Suppressor macrophage treated with lipopolysaccharide for 4 hours (primary cell): ENCODE measurements around the gene TXNDC16.
A peak's percentile ranks its signal among the peaks of the same experiment; 100 is the strongest.
"Not testable (repeated sequence)": the region's sequence is repeated elsewhere in the genome, so short reads cannot be mapped to it uniquely, and the experiment has no call there.

Source experiments
- DNase-seq: peaks from one replicate; pipeline ENCODE4 v3.0.0-alpha.2; 2020

Gene TXNDC16

GRCh38 chr14:52552063-52552988 lies at the start of gene TXNDC16, which contains the start of gene GPR137C:
Gene TXNDC16 (minus strand): TSS chr14:52552505. CDS start chr14:52543557, 8,948 bp downstream.
Gene GPR137C (plus strand): TSS chr14:52552836. CDS start chr14:52553148, 312 bp downstream.
- peak; percentile 100 for DNase-seq

GRCh38 chr14:52599974-52600373 lies 47.7 kb upstream of the TXNDC16 start:
- DNase-seq: no peak

GRCh38 chr14:52598568-52598967 lies 46.3 kb upstream of the TXNDC16 start:
- no peak for DNase-seq

GRCh38 chr14:52596861-52597260 lies 44.6 kb upstream of the TXNDC16 start:
- DNase-seq: no peak

- no peak for DNase-seq
Observed at GRCh38 chr14:52596320-52596719, 44.0 kb upstream of the TXNDC16 start.

GRCh38 chr14:52590318-52590717 lies 38.0 kb upstream of the TXNDC16 start:
- no peak for DNase-seq

- DNase-seq: no peak
Observed at GRCh38 chr14:52589646-52590045, 37.3 kb upstream of the TXNDC16 start.

GRCh38 chr14:52583544-52583943 lies 31.2 kb upstream of the TXNDC16 start:
- DNase-seq: no peak

GRCh38 chr14:52575858-52576257 lies 23.6 kb upstream of the TXNDC16 start:
- DNase-seq: no peak

- DNase-seq: not testable (repeated sequence)
Observed at GRCh38 chr14:52568454-52568853, 16.1 kb upstream of the TXNDC16 start.

GRCh38 chr14:52563120-52563519 lies 10.8 kb upstream of the TXNDC16 start:
- DNase-seq: no peak

- DNase-seq: no peak
Observed at GRCh38 chr14:52558688-52559087, 6.4 kb upstream of the TXNDC16 start.

- DNase-seq: peak; percentile 79
Observed at GRCh38 chr14:52553671-52554575, 1.6 kb upstream of the TXNDC16 start.

- DNase-seq: peak; percentile 19
Observed at GRCh38 chr14:52553002-52553670, 831 bp upstream of the TXNDC16 start.

- peak; percentile 23 for DNase-seq
Observed at GRCh38 chr14:52551696-52552062, 626 bp downstream of the TXNDC16 start.

GRCh38 chr14:52551205-52551604 lies 1.1 kb downstream of the TXNDC16 start:
- no peak for DNase-seq

GRCh38 chr14:52550661-52551060 lies 1.6 kb downstream of the TXNDC16 start:
- no peak for DNase-seq

GRCh38 chr14:52547526-52547925 lies 4.8 kb downstream of the TXNDC16 start:
- DNase-seq: no peak

- no peak for DNase-seq
Observed at GRCh38 chr14:52547027-52547426, 5.3 kb downstream of the TXNDC16 start.

- DNase-seq: no peak
Observed at GRCh38 chr14:52546318-52546670, 6.0 kb downstream of the TXNDC16 start.

GRCh38 chr14:52545584-52546317 lies 6.6 kb downstream of the TXNDC16 start:
- no peak for DNase-seq

- peak; percentile 52 for DNase-seq
Observed at GRCh38 chr14:52538623-52539022, 13.7 kb downstream of the TXNDC16 start.
